Ectodermal cell (in vitro differentiated cells): ENCODE measurements around the gene IP6K3.

Experiments used
- H3K27ac ChIP-seq: 2 replicates; pipeline ENCODE4 v1.7.0; 2013; ENCODE audit warnings: mild to moderate bottlenecking, low read depth, low read length; ENCODE audit not compliant: insufficient read depth, poor library complexity, severe bottlenecking
- H3K27me3 ChIP-seq: 2 replicates; pipeline ENCODE4 v1.7.0; 2013; ENCODE audit warnings: mild to moderate bottlenecking, low read length; ENCODE audit not compliant: insufficient read depth, control insufficient read depth, poor library complexity, severe bottlenecking
- H3K36me3 ChIP-seq: one replicate; pipeline ENCODE4 v1.7.0; 2013; ENCODE audit warnings: low read length; ENCODE audit not compliant: control insufficient read depth, insufficient read depth
- H3K4me1 ChIP-seq: one replicate; pipeline ENCODE4 v1.7.0; 2013; ENCODE audit warnings: low read length; ENCODE audit not compliant: control insufficient read depth, insufficient read depth
- H3K4me3 ChIP-seq: 2 replicates; pipeline ENCODE4 v1.7.0; 2013; ENCODE audit warnings: low read depth, low read length, control low read depth; ENCODE audit not compliant: insufficient read depth
- H3K9me3 ChIP-seq: 2 replicates; pipeline ENCODE4 v1.7.0; 2013; ENCODE audit warnings: mild to moderate bottlenecking, low read length, moderate library complexity; ENCODE audit not compliant: control insufficient read depth
- WGBS, 2 experiments: methylation state at CpG; one replicate each; pipeline ENCODE4 v1.1.7; 2013; ENCODE audit warnings: missing lambda C conversion rate in 2 of 2; 5-methylcytosine and 5-hydroxymethylcytosine counted together

The IP6K3 gene

GRCh38 chr6:33770124-33770832, 23.6 kb upstream of the IP6K3 start:
- H3K9me3 ChIP-seq: no peaks in the 10 kb centered on the region
- no peak overlapping the region for H3K4me3 ChIP-seq
- 45 to 53% methylated on average over 14 of the region's 14 CpGs for WGBS, 2 experiments
- no peaks in the 10 kb centered on the region for H3K27me3 ChIP-seq
- H3K36me3 ChIP-seq: peaks cover 11% of the 10 kb centered on the region
- H3K27ac ChIP-seq: no peak overlapping the region
- H3K4me1 ChIP-seq: peaks cover 28% of the 10 kb centered on the region

GRCh38 chr6:33769248-33769821, 22.6 kb upstream of the IP6K3 start:
- Histone ChIP-seq H3K9me3 (no peaks in the 10 kb centered on the region), H3K4me3 (no peak overlapping the region), H3K27ac (no peak overlapping the region), H3K36me3 (peaks cover 3% of the 10 kb centered on the region), H3K4me1 (peaks cover 28% of the 10 kb centered on the region), H3K27me3 (no peaks in the 10 kb centered on the region)
- WGBS, 2 experiments: 91 to 93% methylated on average over 10 of the region's 10 CpGs

- Histone ChIP-seq H3K27me3 (no peaks in the 10 kb centered on the region), H3K36me3 (peaks cover 3% of the 10 kb centered on the region), H3K9me3 (no peaks in the 10 kb centered on the region), H3K27ac (no peak overlapping the region), H3K4me1 (peaks cover 26% of the 10 kb centered on the region), H3K4me3 (no peak overlapping the region)
- 49 to 51% methylated on average over 7 of the region's 7 CpGs for WGBS, 2 experiments
Measured at GRCh38 chr6:33768644-33769120, 22.0 kb upstream of the IP6K3 start.

- peaks cover 19% of the 10 kb centered on the region for H3K4me1 ChIP-seq
- H3K27me3 ChIP-seq: no peaks in the 10 kb centered on the region
- no peaks in the 10 kb centered on the region for H3K9me3 ChIP-seq
- no peak overlapping the region for H3K4me3 ChIP-seq
- H3K27ac ChIP-seq: no peak overlapping the region
- H3K36me3 ChIP-seq: no peaks in the 10 kb centered on the region
- WGBS, 2 experiments: 91 to 93% methylated on average over 11 of the region's 11 CpGs
Measured at GRCh38 chr6:33766921-33767907, 20.5 kb upstream of the IP6K3 start.

GRCh38 chr6:33765368-33765767, 18.7 kb upstream of the IP6K3 start:
- peaks cover 24% of the 10 kb centered on the region for H3K4me1 ChIP-seq
- no peaks in the 10 kb centered on the region for H3K9me3 ChIP-seq
- 96 to 97% methylated on average over 9 of the region's 9 CpGs for WGBS, 2 experiments
- H3K4me3 ChIP-seq: no peak overlapping the region
- no peaks in the 10 kb centered on the region for H3K27me3 ChIP-seq
- no peak overlapping the region for H3K27ac ChIP-seq
- H3K36me3 ChIP-seq: no peaks in the 10 kb centered on the region

GRCh38 chr6:33764036-33764435, 17.3 kb upstream of the IP6K3 start:
- 76 to 100% methylated on average over 2 of the region's 2 CpGs for WGBS, 2 experiments
- Histone ChIP-seq H3K4me3 (no peak overlapping the region), H3K9me3 (no peaks in the 10 kb centered on the region), H3K36me3 (no peaks in the 10 kb centered on the region), H3K4me1 (peaks cover 15% of the 10 kb centered on the region), H3K27ac (no peak overlapping the region), H3K27me3 (no peaks in the 10 kb centered on the region)

GRCh38 chr6:33763483-33763882, 16.8 kb upstream of the IP6K3 start:
- WGBS, 2 experiments: 92% methylated on average over 6 of the region's 6 CpGs
- H3K9me3 ChIP-seq: no peaks in the 10 kb centered on the region
- peaks cover 15% of the 10 kb centered on the region for H3K4me1 ChIP-seq
- H3K27ac ChIP-seq: no peak overlapping the region
- H3K4me3 ChIP-seq: no peak overlapping the region
- no peaks in the 10 kb centered on the region for H3K36me3 ChIP-seq
- H3K27me3 ChIP-seq: no peaks in the 10 kb centered on the region

- H3K9me3 ChIP-seq: no peaks in the 10 kb centered on the region
- H3K4me1 ChIP-seq: peaks cover 15% of the 10 kb centered on the region
- H3K27ac ChIP-seq: no peak overlapping the region
- no peaks in the 10 kb centered on the region for H3K36me3 ChIP-seq
- no peaks in the 10 kb centered on the region for H3K27me3 ChIP-seq
- WGBS, 2 experiments: 94% methylated on average over 4 of the region's 4 CpGs
- no peak overlapping the region for H3K4me3 ChIP-seq
Measured at GRCh38 chr6:33762713-33763112, 16.0 kb upstream of the IP6K3 start.

GRCh38 chr6:33761922-33762629, 15.4 kb upstream of the IP6K3 start:
- Histone ChIP-seq H3K4me3 (no peak overlapping the region), H3K27me3 (no peaks in the 10 kb centered on the region), H3K27ac (no peak overlapping the region), H3K4me1 (peaks cover 15% of the 10 kb centered on the region), H3K36me3 (no peaks in the 10 kb centered on the region), H3K9me3 (no peaks in the 10 kb centered on the region)
- 64 to 70% methylated on average over 7 of the region's 7 CpGs for WGBS, 2 experiments
